ENCODE results near the gene KRTAP20-3. TPM values are rescaled to one million over a fixed set of nuclear protein-coding genes. Genes with fewer than 3 reads are reported as not detected.

KRTAP20-3 gene
- total RNA-seq: not detected in 2 replicates

GRCh38 chr21:30642564-30642963, at the start of gene KRTAP20-3:
TSS of gene KRTAP20-3 (plus strand) at chr21:30642864.

DNA sequence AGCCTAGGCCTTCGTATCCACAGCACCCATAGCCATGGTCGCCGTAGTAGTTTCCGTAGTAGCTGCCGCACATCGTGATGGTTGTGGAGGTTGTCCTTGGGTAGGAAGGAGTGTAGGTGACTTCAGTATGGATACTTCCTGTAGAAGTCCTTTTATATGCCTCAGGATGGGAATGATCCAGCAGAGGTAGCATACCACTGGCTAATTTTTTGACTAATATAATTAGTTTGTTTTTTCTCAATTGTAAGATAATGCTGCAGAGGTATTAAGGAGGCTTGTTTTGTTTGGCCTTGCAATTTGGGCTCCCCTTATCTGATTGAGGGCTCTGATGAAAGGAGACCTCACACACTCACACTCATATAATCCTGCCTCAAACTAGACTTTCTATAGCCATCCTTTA, 43.9 kb upstream of the KRTAP20-3 start, which contains the start of gene KRTAP6-2:
TSS of gene KRTAP6-2 (minus strand) at position 101 of the 400 bp plus-strand sequence. CDS start at position 73, 28 bp downstream.

DNA sequence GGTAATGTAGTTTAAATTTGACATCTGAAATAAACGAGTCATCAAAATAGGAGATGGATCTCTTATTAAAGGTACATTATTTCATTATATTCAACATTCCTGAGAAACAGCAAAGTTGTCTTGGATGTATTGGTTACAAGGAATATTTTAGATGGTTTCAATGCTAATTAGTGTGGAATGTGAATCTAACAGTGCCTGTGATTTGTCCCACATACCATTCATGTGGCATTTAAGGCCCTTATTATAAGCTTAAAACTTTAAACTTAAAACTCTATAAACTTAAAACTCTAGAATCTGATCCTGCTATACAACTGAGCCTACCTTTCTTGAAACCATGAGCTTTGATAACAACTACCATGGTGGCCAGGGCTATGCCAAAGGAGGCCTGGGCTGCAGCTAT, 41.9 kb upstream of the KRTAP20-3 start, which contains the start of gene KRTAP22-1:
TSS of gene KRTAP22-1 (plus strand) at position 301 of the 400 bp plus-strand sequence.

DNA sequence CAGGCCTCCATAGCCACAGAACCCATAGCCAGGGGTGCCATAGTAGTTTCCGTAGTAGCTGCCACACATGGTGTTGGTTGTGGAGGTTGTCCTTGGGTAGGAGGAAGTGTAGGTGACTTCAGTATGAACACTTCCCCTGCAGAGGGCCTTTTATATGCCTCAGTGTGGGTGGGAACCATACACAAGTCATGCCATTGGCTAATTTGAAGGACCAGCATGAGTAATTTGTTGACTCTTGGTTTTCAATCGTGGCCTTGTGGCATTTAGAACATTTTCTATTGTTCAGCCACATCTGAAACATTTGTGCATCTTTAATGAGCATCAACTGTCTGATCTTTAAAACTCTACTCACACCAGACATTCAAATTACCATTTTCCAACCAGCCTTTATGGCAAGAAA, 28.8 kb upstream of the KRTAP20-3 start, which contains the start of gene KRTAP6-1:
TSS of gene KRTAP6-1 (minus strand) at position 95 of the 400 bp plus-strand sequence. CDS start at position 69, 26 bp downstream.

GRCh38 chr21:30616125-30616524, 26.5 kb upstream of the KRTAP20-3 start, which contains the start of gene KRTAP20-1:
TSS of gene KRTAP20-1 (plus strand) at chr21:30616425. CDS start at chr21:30616455, 30 bp downstream.

GRCh38 chr21:30620522-30620921, 22.1 kb upstream of the KRTAP20-3 start, which contains the start of gene KRTAP20-4:
TSS of gene KRTAP20-4 (plus strand) at chr21:30620627.

DNA sequence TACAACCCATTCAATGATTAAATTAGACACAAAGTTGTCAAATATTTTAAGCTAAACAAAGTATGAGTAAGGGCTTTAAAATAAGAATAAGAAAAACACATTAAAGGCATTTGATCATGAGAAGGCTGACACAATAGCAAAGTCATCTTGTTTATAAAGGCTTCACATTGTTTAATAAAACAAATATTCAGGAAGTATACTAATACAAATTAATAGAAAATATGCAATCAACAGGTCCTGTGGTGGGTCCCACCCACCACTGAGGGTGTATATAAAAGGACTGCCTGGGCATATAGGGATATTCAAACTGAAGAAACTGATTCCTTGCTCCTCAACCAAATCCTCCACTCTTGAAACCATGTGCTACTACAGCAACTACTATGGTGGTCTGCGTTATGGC, 7.8 kb upstream of the KRTAP20-3 start, which contains the start of gene KRTAP20-2:
TSS of gene KRTAP20-2 (plus strand) at position 301 of the 400 bp plus-strand sequence. CDS start at position 359, 58 bp downstream.

Other genes with a start within 250 kb of the KRTAP20-3 start
- not detected in 2 replicates for gene KRTAP13-1, start 246.8 kb upstream of the KRTAP20-3 start, total RNA-seq
- gene KRTAP13-3, start 216.9 kb upstream of the KRTAP20-3 start, total RNA-seq: not detected in 2 replicates
- gene KRTAP13-4, start 212.6 kb upstream of the KRTAP20-3 start, total RNA-seq: not detected in 2 replicates
- gene KRTAP15-1, start 202.6 kb upstream of the KRTAP20-3 start, total RNA-seq: not detected in 2 replicates
- gene KRTAP19-1, start 162.5 kb upstream of the KRTAP20-3 start, total RNA-seq: not detected in 2 replicates
- gene KRTAP19-2, start 155.4 kb upstream of the KRTAP20-3 start, total RNA-seq: not detected in 2 replicates
- not detected in 2 replicates for gene KRTAP19-3, start 150.9 kb upstream of the KRTAP20-3 start, total RNA-seq
- not detected in 2 replicates for gene KRTAP19-4, start 145.7 kb upstream of the KRTAP20-3 start, total RNA-seq
- gene KRTAP19-5, start 140.7 kb upstream of the KRTAP20-3 start, total RNA-seq: not detected in 2 replicates
- gene KRTAP19-6, start 101.0 kb upstream of the KRTAP20-3 start, total RNA-seq: not detected in 2 replicates
- gene KRTAP19-7, start 81.5 kb upstream of the KRTAP20-3 start, total RNA-seq: not detected in 2 replicates
- not detected in 2 replicates for gene KRTAP22-2, start 52.5 kb upstream of the KRTAP20-3 start, total RNA-seq
- gene KRTAP6-3, start 50.4 kb upstream of the KRTAP20-3 start, total RNA-seq: not detected in 2 replicates
- not detected in 2 replicates for gene KRTAP6-2, start 44.0 kb upstream of the KRTAP20-3 start, total RNA-seq
- not detected in 2 replicates for gene KRTAP22-1, start 41.8 kb upstream of the KRTAP20-3 start, total RNA-seq
- not detected in 2 replicates for gene KRTAP6-1, start 28.9 kb upstream of the KRTAP20-3 start, total RNA-seq
- gene KRTAP20-1, start 26.4 kb upstream of the KRTAP20-3 start, total RNA-seq: not detected in 2 replicates
- not detected in 2 replicates for gene KRTAP20-4, start 22.2 kb upstream of the KRTAP20-3 start, total RNA-seq
- not detected in 2 replicates for gene KRTAP20-2, start 7.7 kb upstream of the KRTAP20-3 start, total RNA-seq
- gene KRTAP21-3, start 75.9 kb downstream of the KRTAP20-3 start, total RNA-seq: not detected in 2 replicates
- gene KRTAP21-2, start 104.4 kb downstream of the KRTAP20-3 start, total RNA-seq: not detected in 2 replicates
- gene KRTAP21-1, start 112.6 kb downstream of the KRTAP20-3 start, total RNA-seq: not detected in 2 replicates
- gene KRTAP8-1, start 170.4 kb downstream of the KRTAP20-3 start, total RNA-seq: not detected in 2 replicates
- gene KRTAP7-1, start 186.9 kb downstream of the KRTAP20-3 start, total RNA-seq: not detected in 2 replicates
- gene KRTAP11-1, start 238.7 kb downstream of the KRTAP20-3 start, total RNA-seq: not detected in 2 replicates

Data from aortic smooth muscle cell (primary cell).